Measurements from ENCODE around the gene RAPGEF4.

DNA sequence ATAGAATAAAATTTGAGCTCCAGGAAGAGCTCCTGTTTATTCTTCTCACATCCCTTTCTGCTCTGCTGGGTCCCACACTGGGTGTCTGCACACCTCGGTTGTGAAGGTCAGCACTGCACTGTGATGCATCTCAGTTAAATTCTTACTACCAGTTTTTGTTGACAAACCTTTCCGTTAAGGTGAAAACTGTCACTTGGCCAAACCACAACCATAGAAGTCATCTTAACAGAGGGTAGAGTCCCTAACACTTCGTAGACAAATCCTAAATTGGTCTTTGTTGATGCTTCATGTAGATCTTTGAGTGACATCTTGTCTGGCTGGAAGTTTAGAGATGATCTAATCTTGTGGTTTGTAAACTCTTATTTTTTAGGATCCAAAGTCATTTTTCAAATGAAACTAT is 172.6 kb downstream of the RAPGEF4 start:
- TF ChIP-seq, protein P1, sequence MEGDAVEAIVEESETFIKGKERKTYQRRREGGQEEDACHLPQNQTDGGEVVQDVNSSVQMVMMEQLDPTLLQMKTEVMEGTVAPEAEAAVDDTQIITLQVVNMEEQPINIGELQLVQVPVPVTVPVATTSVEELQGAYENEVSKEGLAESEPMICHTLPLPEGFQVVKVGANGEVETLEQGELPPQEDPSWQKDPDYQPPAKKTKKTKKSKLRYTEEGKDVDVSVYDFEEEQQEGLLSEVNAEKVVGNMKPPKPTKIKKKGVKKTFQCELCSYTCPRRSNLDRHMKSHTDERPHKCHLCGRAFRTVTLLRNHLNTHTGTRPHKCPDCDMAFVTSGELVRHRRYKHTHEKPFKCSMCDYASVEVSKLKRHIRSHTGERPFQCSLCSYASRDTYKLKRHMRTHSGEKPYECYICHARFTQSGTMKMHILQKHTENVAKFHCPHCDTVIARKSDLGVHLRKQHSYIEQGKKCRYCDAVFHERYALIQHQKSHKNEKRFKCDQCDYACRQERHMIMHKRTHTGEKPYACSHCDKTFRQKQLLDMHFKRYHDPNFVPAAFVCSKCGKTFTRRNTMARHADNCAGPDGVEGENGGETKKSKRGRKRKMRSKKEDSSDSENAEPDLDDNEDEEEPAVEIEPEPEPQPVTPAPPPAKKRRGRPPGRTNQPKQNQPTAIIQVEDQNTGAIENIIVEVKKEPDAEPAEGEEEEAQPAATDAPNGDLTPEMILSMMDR (IDR thresholded peaks at IDR 0.05), result no peak
- no peak for TF ChIP-seq POLR2A (IDR thresholded peaks at IDR 0.05)

Measured in tibial nerve (tissue), 3 donors.